ENCODE data around the gene SFTPD.

SFTPD gene

GRCh38 chr10:79943871-79944270, 5.0 kb downstream of the SFTPD start:
- WGBS (ENCODE audit: extremely low coverage, insufficient coverage, insufficient read length), result no CpG with 5 or more reads among the region's 2 CpGs
- Histone ChIP-seq H3K23ac (ENCODE audit: low read length) (no peak overlapping the region), H4K12ac (ENCODE audit: low read depth, low read length) (no peak overlapping the region), H3K79me1 (ENCODE audit: low read length) (no peaks in the 10 kb centered on the region), H2BK12ac (ENCODE audit: low read length) (no peak overlapping the region), H3K14ac (ENCODE audit: low read length) (no peak overlapping the region), H4K8ac (ENCODE audit: low read depth, low read length) (no peak overlapping the region), H3K9me3 (ENCODE audit: insufficient read depth, low read depth, low read length) (peaks cover 1% of the 10 kb centered on the region), H3K36me3 (ENCODE audit: control insufficient read depth in 1 of 2, insufficient read depth in 2 of 2, low read length in 2 of 2) (no peaks in the 10 kb centered on the region), H3K4ac (ENCODE audit: low read depth, low read length) (no peak overlapping the region), H4K91ac (ENCODE audit: low read depth, low read length) (no peak overlapping the region), H3K9ac (ENCODE audit: low read length) (no peak overlapping the region), H3K4me1 (ENCODE audit: control insufficient read depth in 1 of 2, insufficient read depth in 2 of 2, low read length in 2 of 2) (peaks cover 0 to 2% of the 10 kb centered on the region in 2 experiments), H3K4me3 (ENCODE audit: low read depth, low read length) (no peak overlapping the region), H3K79me2 (ENCODE audit: control insufficient read depth, insufficient read depth, low read length, poor library complexity) (no peaks in the 10 kb centered on the region), H3K27ac (ENCODE audit: low read depth, low read length) (no peak overlapping the region), H2BK5ac (ENCODE audit: low read depth, low read length, poor library complexity) (no peak overlapping the region), H3K4me2 (ENCODE audit: low read length) (no peak overlapping the region), H3K18ac (ENCODE audit: low read length) (no peak overlapping the region), H2BK120ac (ENCODE audit: insufficient read depth, low read length, poor library complexity) (no peak overlapping the region), H2AK5ac (ENCODE audit: low read length) (no peak overlapping the region), H2AFZ (ENCODE audit: insufficient read depth, low read length, poor library complexity) (no peak overlapping the region), H3K27me3 (ENCODE audit: insufficient read depth, low read length) (no peaks in the 10 kb centered on the region)
- DNase-seq, result no peak

GRCh38 chr10:79942261-79943185, 6.4 kb downstream of the SFTPD start:
- Histone ChIP-seq H3K79me2 (ENCODE audit: control insufficient read depth, insufficient read depth, low read length, poor library complexity) (no peaks in the 10 kb centered on the region), H2AK5ac (ENCODE audit: low read length) (no peak overlapping the region), H2AFZ (ENCODE audit: insufficient read depth, low read length, poor library complexity) (no peak overlapping the region), H3K36me3 (ENCODE audit: control insufficient read depth in 1 of 2, insufficient read depth in 2 of 2, low read length in 2 of 2) (no peaks in the 10 kb centered on the region), H4K8ac (ENCODE audit: low read depth, low read length) (no peak overlapping the region), H3K23ac (ENCODE audit: low read length) (no peak overlapping the region), H4K91ac (ENCODE audit: low read depth, low read length) (no peak overlapping the region), H3K9me3 (ENCODE audit: insufficient read depth, low read depth, low read length) (peaks cover 1% of the 10 kb centered on the region), H3K14ac (ENCODE audit: low read length) (no peak overlapping the region), H3K9ac (ENCODE audit: low read length) (no peak overlapping the region), H3K4me2 (ENCODE audit: low read length) (no peak overlapping the region), H3K27me3 (ENCODE audit: insufficient read depth, low read length) (no peaks in the 10 kb centered on the region), H2BK120ac (ENCODE audit: insufficient read depth, low read length, poor library complexity) (no peak overlapping the region), H3K4me3 (ENCODE audit: low read depth, low read length) (no peak overlapping the region), H3K27ac (ENCODE audit: low read depth, low read length) (no peak overlapping the region), H2BK5ac (ENCODE audit: low read depth, low read length, poor library complexity) (no peak overlapping the region), H2BK12ac (ENCODE audit: low read length) (no peak overlapping the region), H4K12ac (ENCODE audit: low read depth, low read length) (no peak overlapping the region), H3K79me1 (ENCODE audit: low read length) (no peaks in the 10 kb centered on the region), H3K4ac (ENCODE audit: low read depth, low read length) (no peak overlapping the region), H3K4me1 (ENCODE audit: control insufficient read depth in 1 of 2, insufficient read depth in 2 of 2, low read length in 2 of 2) (peaks cover 0 to 2% of the 10 kb centered on the region in 2 experiments), H3K18ac (ENCODE audit: low read length) (no peak overlapping the region)
- DNase-seq, result no peak
- no CpG with 5 or more reads among the region's 8 CpGs for WGBS (ENCODE audit: extremely low coverage, insufficient coverage, insufficient read length)

GRCh38 chr10:79941585-79942210, 7.2 kb downstream of the SFTPD start:
- no peaks in the 10 kb centered on the region for H3K36me3 ChIP-seq (ENCODE audit: control insufficient read depth in 1 of 2, insufficient read depth in 2 of 2, low read length in 2 of 2)
- no peak overlapping the region for H3K4me2 ChIP-seq (ENCODE audit: low read length)
- H4K8ac ChIP-seq (ENCODE audit: low read depth, low read length), result no peak overlapping the region
- DNase-seq, result no peak
- H3K23ac ChIP-seq (ENCODE audit: low read length), result no peak overlapping the region
- peaks cover 1% of the 10 kb centered on the region for H3K9me3 ChIP-seq (ENCODE audit: insufficient read depth, low read depth, low read length)
- H3K4ac ChIP-seq (ENCODE audit: low read depth, low read length), result no peak overlapping the region
- H3K4me3 ChIP-seq (ENCODE audit: low read depth, low read length), result no peak overlapping the region
- no peak overlapping the region for H2BK12ac ChIP-seq (ENCODE audit: low read length)
- no peak overlapping the region for H3K14ac ChIP-seq (ENCODE audit: low read length)
- H3K79me2 ChIP-seq (ENCODE audit: control insufficient read depth, insufficient read depth, low read length, poor library complexity), result no peaks in the 10 kb centered on the region
- H4K91ac ChIP-seq (ENCODE audit: low read depth, low read length), result no peak overlapping the region
- WGBS (ENCODE audit: extremely low coverage, insufficient coverage, insufficient read length), result no CpG with 5 or more reads among the region's 11 CpGs
- H3K9ac ChIP-seq (ENCODE audit: low read length), result no peak overlapping the region
- no peak overlapping the region for H2AFZ ChIP-seq (ENCODE audit: insufficient read depth, low read length, poor library complexity)
- no peak overlapping the region for H4K12ac ChIP-seq (ENCODE audit: low read depth, low read length)
- no peaks in the 10 kb centered on the region for H3K79me1 ChIP-seq (ENCODE audit: low read length)
- H2BK120ac ChIP-seq (ENCODE audit: insufficient read depth, low read length, poor library complexity), result no peak overlapping the region
- H3K4me1 ChIP-seq (ENCODE audit: control insufficient read depth in 1 of 2, insufficient read depth in 2 of 2, low read length in 2 of 2), result no peaks in the 10 kb centered on the region
- H3K27me3 ChIP-seq (ENCODE audit: insufficient read depth, low read length), result no peaks in the 10 kb centered on the region
- no peak overlapping the region for H3K27ac ChIP-seq (ENCODE audit: low read depth, low read length)
- no peak overlapping the region for H3K18ac ChIP-seq (ENCODE audit: low read length)
- no peak overlapping the region for H2BK5ac ChIP-seq (ENCODE audit: low read depth, low read length, poor library complexity)
- H2AK5ac ChIP-seq (ENCODE audit: low read length), result no peak overlapping the region

GRCh38 chr10:79941146-79941545, 7.8 kb downstream of the SFTPD start:
- Histone ChIP-seq H2BK120ac (ENCODE audit: insufficient read depth, low read length, poor library complexity) (no peak overlapping the region), H3K27me3 (ENCODE audit: insufficient read depth, low read length) (no peaks in the 10 kb centered on the region), H3K79me1 (ENCODE audit: low read length) (no peaks in the 10 kb centered on the region), H3K23ac (ENCODE audit: low read length) (no peak overlapping the region), H4K12ac (ENCODE audit: low read depth, low read length) (no peak overlapping the region), H3K9me3 (ENCODE audit: insufficient read depth, low read depth, low read length) (peaks cover 1% of the 10 kb centered on the region), H3K79me2 (ENCODE audit: control insufficient read depth, insufficient read depth, low read length, poor library complexity) (no peaks in the 10 kb centered on the region), H2AFZ (ENCODE audit: insufficient read depth, low read length, poor library complexity) (no peak overlapping the region), H4K8ac (ENCODE audit: low read depth, low read length) (no peak overlapping the region), H3K36me3 (ENCODE audit: control insufficient read depth in 1 of 2, insufficient read depth in 2 of 2, low read length in 2 of 2) (no peaks in the 10 kb centered on the region), H3K14ac (ENCODE audit: low read length) (no peak overlapping the region), H3K4ac (ENCODE audit: low read depth, low read length) (no peak overlapping the region), H4K91ac (ENCODE audit: low read depth, low read length) (no peak overlapping the region), H3K4me2 (ENCODE audit: low read length) (no peak overlapping the region), H3K4me3 (ENCODE audit: low read depth, low read length) (no peak overlapping the region), H2BK5ac (ENCODE audit: low read depth, low read length, poor library complexity) (no peak overlapping the region), H3K4me1 (ENCODE audit: control insufficient read depth in 1 of 2, insufficient read depth in 2 of 2, low read length in 2 of 2) (no peaks in the 10 kb centered on the region), H3K27ac (ENCODE audit: low read depth, low read length) (no peak overlapping the region), H2BK12ac (ENCODE audit: low read length) (no peak overlapping the region), H3K9ac (ENCODE audit: low read length) (no peak overlapping the region), H3K18ac (ENCODE audit: low read length) (no peak overlapping the region), H2AK5ac (ENCODE audit: low read length) (no peak overlapping the region)
- WGBS (ENCODE audit: extremely low coverage, insufficient coverage, insufficient read length), result no CpG with 5 or more reads among the region's 4 CpGs
- DNase-seq, result no peak

Measured in trophoblast cell (in vitro differentiated cells and primary cell).